CD14-positive monocyte (primary cell): ENCODE results near the gene DEFB121. TPM values are rescaled to one million over a fixed set of nuclear protein-coding genes. Genes with fewer than 3 reads are reported as not detected.
"Not testable (repeated sequence)": the region's sequence is repeated elsewhere in the genome, so short reads cannot be mapped to it uniquely, and the experiment has no call there.

ENCODE experiments used
- DNase-seq, 3 donors: peaks; one replicate each; pipeline ENCODE4 v3.0.0-alpha.2; 2011 to 2022
- H2AFZ ChIP-seq: 2 replicates; pipeline ENCODE4 v1.6.0; 2012; ENCODE audit warnings: mild to moderate bottlenecking, low read depth, low read length, inconsistent platforms; ENCODE audit not compliant: insufficient read depth, poor library complexity, severe bottlenecking
- H3K27ac ChIP-seq, 2 donors: 1 replicate in 1 of 2; 2 replicates in 1 of 2; pipeline ENCODE4 v1.5.1; 2012 to 2013; ENCODE audit warnings: low read length in 2 of 2, control low read depth in 1 of 2, inconsistent platforms in 1 of 2, low read depth in 1 of 2, mild to moderate bottlenecking in 1 of 2
- H3K27me3 ChIP-seq, 2 donors: one replicate each; pipeline versions ENCODE4 v1.6.0 to v1.6.1; 2011 to 2013; ENCODE audit warnings: low read length in 2 of 2; ENCODE audit not compliant: control insufficient read depth in 2 of 2, insufficient read depth in 2 of 2
- H3K36me3 ChIP-seq, 2 donors: replicated peaks in 1 of 2; 1 replicate in 1 of 2; 2 replicates in 1 of 2; pipeline versions ENCODE4 v1.5.1 to v1.6.1; 2012 to 2013; ENCODE audit warnings: low read length in 2 of 2, control low read depth in 1 of 2, inconsistent platforms in 1 of 2, mild to moderate bottlenecking in 1 of 2; ENCODE audit not compliant: insufficient read depth in 2 of 2, control insufficient read depth in 1 of 2
- H3K4me1 ChIP-seq, 2 donors: 1 replicate in 1 of 2; 2 replicates in 1 of 2; pipeline versions ENCODE4 v1.5.1 to v1.6.1; 2012 to 2013; ENCODE audit warnings: low read length in 2 of 2, control low read depth in 1 of 2, inconsistent platforms in 1 of 2, mild to moderate bottlenecking in 1 of 2, moderate library complexity in 1 of 2; ENCODE audit not compliant: insufficient read depth in 2 of 2, control insufficient read depth in 1 of 2
- H3K4me2 ChIP-seq: replicated peaks from 2 replicates; pipeline ENCODE3; 2012; ENCODE audit warnings: low read length, moderate library complexity, mild to moderate bottlenecking; ENCODE audit not compliant: poor library complexity, severe bottlenecking; ENCODE audit errors: extremely low read depth
- H3K4me3 ChIP-seq, 3 experiments: fragments of 200-600 bp in 1 of 3; sonication (generic) in 1 of 3; replicated peaks in 1 of 3; 1 replicate in 2 of 3; 2 replicates in 1 of 3; pipeline ENCODE4 v1.5.1; 2011 to 2013; ENCODE audit warnings: low read length in 3 of 3, mild to moderate bottlenecking in 3 of 3, control low read depth in 2 of 3, low read depth in 2 of 3, inconsistent platforms in 1 of 3, moderate library complexity in 1 of 3
- H3K79me2 ChIP-seq: 2 replicates; pipeline ENCODE4 v1.6.0; 2012; ENCODE audit warnings: mild to moderate bottlenecking, control low read depth, inconsistent platforms, low read length, moderate library complexity; ENCODE audit not compliant: insufficient read depth
- H3K9ac ChIP-seq: 2 replicates; pipeline ENCODE4 v1.6.0; 2017; ENCODE audit warnings: low read length, mild to moderate bottlenecking; ENCODE audit not compliant: insufficient read depth, poor library complexity, severe bottlenecking
- H3K9me3 ChIP-seq, 2 donors: replicated peaks in 1 of 2; 1 replicate in 1 of 2; 2 replicates in 1 of 2; pipeline versions ENCODE4 v1.5.1 to v1.6.1; 2012 to 2013; ENCODE audit warnings: low read length in 2 of 2, control low read depth in 1 of 2; ENCODE audit not compliant: control insufficient read depth in 1 of 2, insufficient read depth in 1 of 2
- H4K20me1 ChIP-seq: 2 replicates; pipeline ENCODE4 v1.6.0; 2012; ENCODE audit warnings: mild to moderate bottlenecking, low read length, control low read depth, moderate library complexity; ENCODE audit not compliant: insufficient read depth
- H3K27ac Mint-ChIP-seq, 7 donors: one replicate each; pipeline ENCODE4 v1.8.0; 2020; ENCODE audit warnings: mild to moderate bottlenecking in 7 of 7, mixed read lengths in 7 of 7, moderate library complexity in 6 of 7, inconsistent platforms in 2 of 7
- H3K27me3 Mint-ChIP-seq, 3 donors: one replicate each; pipeline ENCODE4 v1.8.0; 2021 to 2022; ENCODE audit warnings: low read depth in 3 of 3, mild to moderate bottlenecking in 3 of 3, mixed read lengths in 3 of 3, moderate library complexity in 3 of 3, inconsistent platforms in 1 of 3
- H3K36me3 Mint-ChIP-seq, 2 donors: one replicate each; pipeline ENCODE4 v1.8.0; 2020; ENCODE audit warnings: mixed read lengths in 2 of 2, inconsistent platforms in 1 of 2, mild to moderate bottlenecking in 1 of 2
- H3K4me1 Mint-ChIP-seq: one replicate; pipeline ENCODE4 v1.8.0; 2020; ENCODE audit warnings: mild to moderate bottlenecking, mixed read lengths
- H3K4me3 Mint-ChIP-seq, 2 donors: one replicate each; pipeline ENCODE4 v1.8.0; 2020; ENCODE audit warnings: mild to moderate bottlenecking in 2 of 2, mixed read lengths in 2 of 2, moderate library complexity in 1 of 2
- H3K9me3 Mint-ChIP-seq, 7 donors: one replicate each; pipeline ENCODE4 v1.8.0; 2020 to 2022; ENCODE audit warnings: mixed read lengths in 7 of 7, mild to moderate bottlenecking in 6 of 7, moderate library complexity in 6 of 7, inconsistent platforms in 2 of 7
- WGBS: methylation state at CpG from one replicate; pipeline ENCODE4 v1.1.5; 2013; ENCODE audit warnings: missing lambda C conversion rate; ENCODE audit not compliant: insufficient coverage; 5-methylcytosine and 5-hydroxymethylcytosine counted together
- intact Hi-C, 2 donors: fragments of 100-400 bp; cut with micrococcal nuclease; formaldehyde crosslinking; loops; one replicate each; pipeline versions ENCODE4 v1.15.0 to v1.15.1; 2023
- polyA plus RNA-seq, 3 donors: library from polyadenylated mRNA; depleted of rRNA in 1 of 3; unstranded in 2 of 3; stranded (reverse) in 1 of 3; fragments of 300-500 nt in 2 of 3; fragments of >200 nt in 1 of 3; fragmentation: Illumina TruSeq in 2 of 3; gene quantifications; 1 replicate in 2 of 3; 2 replicates in 1 of 3; pipeline ENCODE4 v1.2.3, GENCODE V29; 2012 to 2021
- TF ChIP-seq, protein P1 (sequence below): fragments of 200-600 bp; IDR thresholded peaks from one replicate; pipeline ENCODE4 v1.8.0; 2022; ENCODE audit warnings: antibody characterized with exemption, mild to moderate bottlenecking

DEFB121 gene
- polyA plus RNA-seq, 3 donors, result not detected

DNA sequence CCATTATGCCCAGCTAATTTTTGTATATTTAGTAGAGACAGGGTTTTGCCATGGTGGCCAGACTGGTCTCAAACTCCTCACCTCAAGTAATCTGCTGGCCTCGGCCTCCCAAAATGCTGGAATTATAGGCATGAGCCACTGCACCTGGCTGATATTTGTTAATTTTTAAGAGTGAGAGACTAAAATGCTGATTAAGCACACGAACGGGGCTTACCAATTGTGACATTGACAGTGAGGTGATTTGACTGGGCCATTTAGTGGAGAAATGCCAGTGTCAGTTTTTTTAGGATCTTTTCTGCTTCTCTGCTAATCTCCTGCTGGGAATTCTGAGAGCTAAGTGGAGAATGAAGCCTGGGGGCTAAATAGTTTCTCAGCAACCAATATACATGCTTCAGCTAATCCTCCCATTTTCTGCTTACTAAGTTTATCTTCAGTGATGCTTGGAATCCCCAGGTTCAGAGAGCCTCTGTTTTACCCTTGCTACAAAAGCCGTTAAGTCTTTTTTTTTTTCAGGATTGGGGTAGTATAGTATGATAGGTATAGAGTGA, 24.6 kb upstream of the DEFB121 start:
- TF ChIP-seq, protein P1, sequence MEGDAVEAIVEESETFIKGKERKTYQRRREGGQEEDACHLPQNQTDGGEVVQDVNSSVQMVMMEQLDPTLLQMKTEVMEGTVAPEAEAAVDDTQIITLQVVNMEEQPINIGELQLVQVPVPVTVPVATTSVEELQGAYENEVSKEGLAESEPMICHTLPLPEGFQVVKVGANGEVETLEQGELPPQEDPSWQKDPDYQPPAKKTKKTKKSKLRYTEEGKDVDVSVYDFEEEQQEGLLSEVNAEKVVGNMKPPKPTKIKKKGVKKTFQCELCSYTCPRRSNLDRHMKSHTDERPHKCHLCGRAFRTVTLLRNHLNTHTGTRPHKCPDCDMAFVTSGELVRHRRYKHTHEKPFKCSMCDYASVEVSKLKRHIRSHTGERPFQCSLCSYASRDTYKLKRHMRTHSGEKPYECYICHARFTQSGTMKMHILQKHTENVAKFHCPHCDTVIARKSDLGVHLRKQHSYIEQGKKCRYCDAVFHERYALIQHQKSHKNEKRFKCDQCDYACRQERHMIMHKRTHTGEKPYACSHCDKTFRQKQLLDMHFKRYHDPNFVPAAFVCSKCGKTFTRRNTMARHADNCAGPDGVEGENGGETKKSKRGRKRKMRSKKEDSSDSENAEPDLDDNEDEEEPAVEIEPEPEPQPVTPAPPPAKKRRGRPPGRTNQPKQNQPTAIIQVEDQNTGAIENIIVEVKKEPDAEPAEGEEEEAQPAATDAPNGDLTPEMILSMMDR, result no peak
- Histone ChIP-seq H2AFZ (no peak overlapping the region), H3K27me3 (peaks cover 0 to 1% of the 10 kb centered on the region in 2 donors), H3K36me3 (no peaks in the 10 kb centered on the region), H3K4me3 (no peak overlapping the region), H4K20me1 (no peaks in the 10 kb centered on the region), H3K4me1 (no peaks in the 10 kb centered on the region), H3K9ac (no peak overlapping the region), H3K9me3 (no peaks in the 10 kb centered on the region), H3K4me2 (no peak overlapping the region), H3K79me2 (no peaks in the 10 kb centered on the region), H3K27ac (no peak overlapping the region)
- DNase-seq, result no peak
- intact Hi-C loops, result no loop called here
- H3K36me3 Mint-ChIP-seq, result no peaks in the 10 kb centered on the region
- H3K4me1 Mint-ChIP-seq, result no peaks in the 10 kb centered on the region
- H3K27me3 Mint-ChIP-seq, result peaks cover 8 to 13% (median 8%) of the 10 kb centered on the region in 3 donors
- H3K9me3 Mint-ChIP-seq, result peaks cover 0 to 7% (median 2%) of the 10 kb centered on the region in 7 donors
- H3K4me3 Mint-ChIP-seq, result no peak overlapping the region
- WGBS, result 85% methylated on average over 2 of the region's 4 CpGs
- H3K27ac Mint-ChIP-seq, result no peak overlapping the region

DNA sequence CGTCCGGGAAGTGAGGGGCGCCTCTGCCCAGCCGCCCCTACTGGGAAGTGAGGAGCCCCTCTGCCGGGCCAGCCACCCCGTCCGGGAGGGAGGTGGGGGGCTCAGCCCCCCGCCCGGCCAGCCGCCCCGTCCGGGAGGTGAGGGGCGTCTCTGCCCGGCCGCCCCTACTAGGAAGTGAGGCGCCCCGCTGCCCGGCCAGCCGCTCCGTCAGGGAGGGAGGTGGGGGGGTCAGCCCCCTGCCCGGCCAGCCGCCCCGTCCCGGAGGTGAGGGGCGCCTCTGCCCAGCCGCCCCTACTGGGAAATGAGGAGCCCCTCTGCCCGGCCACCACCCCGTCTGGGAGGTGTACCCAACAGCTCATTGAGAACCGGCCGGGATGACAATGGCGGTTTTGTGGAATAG, 21.6 kb upstream of the DEFB121 start:
- H3K9me3 ChIP-seq, H3K4me3 ChIP-seq, H3K4me1 Mint-ChIP-seq, intact Hi-C loops, H3K36me3 ChIP-seq, H3K4me2 ChIP-seq, DNase-seq, H3K27me3 ChIP-seq, H3K27ac ChIP-seq, H4K20me1 ChIP-seq, H3K36me3 Mint-ChIP-seq, H3K9ac ChIP-seq, H2AFZ ChIP-seq, H3K4me1 ChIP-seq, H3K9me3 Mint-ChIP-seq, H3K27ac Mint-ChIP-seq, H3K4me3 Mint-ChIP-seq, H3K79me2 ChIP-seq: not testable (repeated sequence)
- peaks cover 5 to 14% (median 8%) of the 10 kb centered on the region in 3 donors for H3K27me3 Mint-ChIP-seq
- WGBS, result 97% methylated on average over 10 of the region's 31 CpGs

DNA sequence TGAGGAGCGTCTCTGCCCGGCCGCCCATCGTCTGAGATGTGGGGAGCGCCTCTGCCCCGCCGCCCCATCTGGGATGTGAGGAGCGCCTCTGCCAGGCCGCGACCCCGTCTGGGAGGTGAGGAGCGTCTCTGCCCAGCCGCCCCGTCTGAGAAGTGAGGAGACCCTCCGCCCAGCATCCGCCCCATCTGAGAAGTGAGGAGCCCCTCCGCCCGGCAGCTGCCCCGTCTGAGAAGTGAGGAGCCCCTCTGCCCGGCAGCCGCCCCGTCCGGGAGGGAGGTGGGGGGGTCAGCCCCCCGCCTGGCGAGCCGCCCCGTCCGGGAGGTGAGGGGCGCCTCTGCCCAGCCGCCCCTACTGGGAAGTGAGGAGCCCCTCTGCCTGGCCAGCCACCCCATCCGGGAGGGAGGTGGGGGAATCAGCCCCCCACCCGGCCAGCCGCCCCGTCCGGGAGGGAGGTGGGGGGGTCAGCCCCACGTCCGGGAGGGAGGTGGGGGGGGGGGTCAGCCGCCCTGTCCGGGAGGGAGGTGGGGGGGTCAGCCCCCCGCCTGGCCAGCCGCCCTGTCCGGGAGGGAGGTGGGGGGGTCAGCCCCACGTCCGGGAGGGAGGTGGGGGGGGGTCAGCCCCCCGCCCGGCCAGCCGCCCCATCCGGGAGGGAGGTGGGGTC, 21.0 kb upstream of the DEFB121 start:
- H4K20me1 ChIP-seq, H3K9ac ChIP-seq, H3K36me3 ChIP-seq, H3K27ac ChIP-seq, H3K27ac Mint-ChIP-seq, H3K36me3 Mint-ChIP-seq, H3K4me3 Mint-ChIP-seq, intact Hi-C loops, H3K4me1 Mint-ChIP-seq, H2AFZ ChIP-seq, H3K27me3 ChIP-seq, H3K4me1 ChIP-seq, H3K4me3 ChIP-seq, DNase-seq, H3K9me3 Mint-ChIP-seq, H3K4me2 ChIP-seq, H3K9me3 ChIP-seq, H3K79me2 ChIP-seq: not testable (repeated sequence)
- 100% methylated on average over 1 of the region's 48 CpGs for WGBS
- H3K27me3 Mint-ChIP-seq, result peaks cover 5 to 14% (median 8%) of the 10 kb centered on the region in 3 donors
